ENCODE data around the gene RNH1. TPM values are rescaled to one million over a fixed set of nuclear protein-coding genes. Genes with fewer than 3 reads are reported as not detected.

RNH1 gene
- total RNA-seq, result 100 to 1,000 TPM; 206 to 378 (median 222) TPM

DNA sequence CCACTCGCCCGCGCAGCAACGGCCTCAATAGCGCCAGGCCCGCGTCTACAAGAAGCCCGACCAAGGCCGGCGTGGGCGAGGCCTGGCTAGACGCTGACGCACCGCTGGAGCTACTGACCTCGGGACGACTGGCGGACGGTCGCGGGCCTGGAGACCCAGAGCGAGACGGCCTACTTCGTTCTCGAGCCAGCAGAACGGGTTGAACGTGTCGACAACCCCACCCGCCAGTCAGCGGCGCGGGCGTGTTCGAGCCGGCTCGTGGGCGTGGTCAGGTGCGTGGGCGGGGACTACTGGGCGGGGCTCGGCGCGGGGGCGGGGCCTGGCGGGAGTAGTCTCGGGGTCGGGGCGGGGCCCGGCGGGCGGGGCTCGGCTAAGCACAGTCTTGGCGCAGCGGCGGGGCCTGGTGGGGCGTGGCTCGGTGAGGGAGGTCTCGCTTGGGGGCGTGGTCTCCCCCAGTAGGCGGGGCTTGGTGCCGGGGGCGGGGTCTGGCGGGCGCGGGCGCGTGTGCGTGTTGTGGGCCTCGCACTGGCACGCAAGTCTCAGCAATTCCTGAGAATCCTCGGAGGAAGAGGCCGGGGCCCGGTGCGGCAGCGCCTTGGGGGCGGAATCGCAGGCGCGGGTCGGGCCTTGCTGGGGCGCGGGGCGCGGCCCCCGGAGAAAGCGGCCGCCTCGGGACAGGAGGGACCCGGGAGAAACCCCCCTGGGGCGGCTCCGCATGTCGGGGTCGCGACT is at the start of gene RNH1:
Gene RNH1, minus strand, starts transcription at position 248 of the 732 bp plus-strand sequence. CDS start 5,080 bp downstream, outside the sequence.
- H3K27ac ChIP-seq, result peak within 1 kb of the TSS; percentile 99 to 100 (median 100)
- peak within 1 kb of the TSS; percentile 74 to 88 (median 82) for H3K4me3 ChIP-seq
- peaks cover 42 to 59% (median 43%) of the 10 kb centered on the region in 3 donors for H3K4me1 ChIP-seq
- intact Hi-C loops (cut with DNase I), result loop anchor here (10.0 kb wide), 1 partner anchor 272 kb away; the partner anchor contains the start of genes PSMD13 and SIRT3
- H3K27me3 ChIP-seq, result no peaks in the 10 kb centered on the region
- peak; percentile 86 for DNase-seq
- peaks cover 0 to 46% (median 0%) of the 10 kb centered on the region in 3 donors for H3K36me3 ChIP-seq
- no peaks in the 10 kb centered on the region for H3K9me3 ChIP-seq
- WGBS, 2 donors, result 0% methylated on average over 2 of the region's 93 CpGs; no CpG with 5 or more reads in 1 of the 2 donors
- TF ChIP-seq, protein P1, sequence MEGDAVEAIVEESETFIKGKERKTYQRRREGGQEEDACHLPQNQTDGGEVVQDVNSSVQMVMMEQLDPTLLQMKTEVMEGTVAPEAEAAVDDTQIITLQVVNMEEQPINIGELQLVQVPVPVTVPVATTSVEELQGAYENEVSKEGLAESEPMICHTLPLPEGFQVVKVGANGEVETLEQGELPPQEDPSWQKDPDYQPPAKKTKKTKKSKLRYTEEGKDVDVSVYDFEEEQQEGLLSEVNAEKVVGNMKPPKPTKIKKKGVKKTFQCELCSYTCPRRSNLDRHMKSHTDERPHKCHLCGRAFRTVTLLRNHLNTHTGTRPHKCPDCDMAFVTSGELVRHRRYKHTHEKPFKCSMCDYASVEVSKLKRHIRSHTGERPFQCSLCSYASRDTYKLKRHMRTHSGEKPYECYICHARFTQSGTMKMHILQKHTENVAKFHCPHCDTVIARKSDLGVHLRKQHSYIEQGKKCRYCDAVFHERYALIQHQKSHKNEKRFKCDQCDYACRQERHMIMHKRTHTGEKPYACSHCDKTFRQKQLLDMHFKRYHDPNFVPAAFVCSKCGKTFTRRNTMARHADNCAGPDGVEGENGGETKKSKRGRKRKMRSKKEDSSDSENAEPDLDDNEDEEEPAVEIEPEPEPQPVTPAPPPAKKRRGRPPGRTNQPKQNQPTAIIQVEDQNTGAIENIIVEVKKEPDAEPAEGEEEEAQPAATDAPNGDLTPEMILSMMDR (IDR thresholded peaks at IDR 0.05), result no peak
- TF ChIP-seq POLR2A (IDR thresholded peaks at IDR 0.05), result peak in 2 of 4 donors; percentile 44 to 68

DNA sequence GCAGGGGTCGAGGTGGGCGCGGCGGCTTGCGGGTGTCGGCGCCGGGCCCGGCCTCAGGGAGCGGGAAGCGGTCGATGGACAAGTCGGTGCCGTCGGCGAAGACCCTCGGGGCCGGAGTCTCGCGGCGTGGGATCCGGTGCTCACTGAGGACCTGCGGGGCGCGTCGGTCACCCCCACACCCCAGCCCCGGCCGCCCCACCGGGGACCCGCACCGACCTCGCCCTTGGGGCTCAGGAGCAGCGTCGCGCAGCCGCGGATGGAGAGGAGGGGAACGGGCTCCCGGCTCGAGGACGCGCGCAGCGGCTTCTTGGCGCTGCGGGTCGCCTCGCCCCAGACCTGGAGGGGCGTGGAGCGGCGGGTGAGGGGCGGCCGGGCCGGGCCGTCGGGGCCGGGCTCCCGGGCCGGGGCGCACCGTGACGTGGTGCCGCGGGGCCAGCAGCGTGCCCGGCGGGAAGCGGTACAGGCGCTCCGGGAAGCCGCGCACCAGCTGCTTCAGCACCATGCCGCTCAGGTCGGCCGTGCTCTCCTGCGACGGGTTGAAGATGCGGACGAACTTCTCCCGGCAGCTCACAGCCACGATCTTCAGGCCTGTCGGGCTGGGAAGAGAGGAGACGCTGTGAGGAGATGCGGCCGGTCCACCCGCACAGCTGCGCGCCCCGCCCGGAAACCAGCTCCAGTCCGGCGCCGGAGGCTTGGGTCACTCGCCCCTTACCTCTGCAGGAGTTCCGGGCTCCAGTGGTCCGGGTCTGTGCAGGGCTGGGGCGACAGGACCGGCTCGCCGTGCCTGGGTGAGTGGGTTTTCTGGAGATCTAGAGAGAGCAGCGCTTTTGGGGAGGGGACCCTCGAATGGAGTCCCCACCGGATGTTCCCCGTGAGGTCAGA is 49.0 kb upstream of the RNH1 start:
- Histone ChIP-seq H3K9me3 (no peaks in the 10 kb centered on the region), H3K4me1 (peaks cover 21 to 41% (median 29%) of the 10 kb centered on the region in 3 donors), H3K36me3 (no peaks in the 10 kb centered on the region), H3K27me3 (peaks cover 0 to 85% (median 3%) of the 10 kb centered on the region in 4 donors), H3K4me3 (peak overlapping the region; percentile 27 to 62 (median 44)), H3K27ac (no peak overlapping the region)
- WGBS, 2 donors, result no CpG with 5 or more reads among the region's 104 CpGs
- no peak for DNase-seq
- TF ChIP-seq, protein P1 (IDR thresholded peaks at IDR 0.05), result no peak
- TF ChIP-seq POLR2A (IDR thresholded peaks at IDR 0.05), result no peak
- intact Hi-C loops (cut with DNase I), result loop anchor here (5.0 kb wide), 1 partner anchor 166 kb away; no protein-coding TSS in a partner anchor

DNA sequence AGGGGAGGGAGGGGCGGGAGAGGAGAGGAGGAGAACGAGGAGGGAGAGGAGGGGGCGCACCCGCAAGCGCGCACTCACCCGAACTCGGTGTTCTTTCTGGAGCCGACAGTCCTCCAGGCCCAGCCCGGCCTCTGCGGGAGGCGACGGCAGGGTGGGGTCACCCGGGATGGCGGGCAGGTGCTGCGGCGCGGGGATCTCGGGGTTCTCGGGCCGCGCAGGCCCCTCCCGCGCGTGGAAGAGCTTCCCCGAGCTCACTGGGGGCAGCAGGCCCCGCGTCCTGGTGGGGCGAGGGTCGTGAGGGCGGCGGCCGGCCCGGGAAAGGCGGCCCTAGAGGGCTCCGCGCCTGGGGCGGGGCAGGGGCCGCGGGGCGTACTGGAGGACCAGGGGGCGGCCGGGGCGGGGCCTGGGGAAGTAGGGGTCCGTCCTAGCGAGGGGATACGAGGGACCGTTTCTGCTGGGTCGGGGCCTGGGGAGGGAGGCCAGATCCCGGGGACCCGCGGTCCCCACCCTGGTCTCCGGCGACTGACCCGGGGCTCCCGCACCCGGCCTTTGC is 48.3 kb upstream of the RNH1 start:
- H3K4me1 ChIP-seq, result peaks cover 20 to 37% (median 27%) of the 10 kb centered on the region in 3 donors
- TF ChIP-seq POLR2A (IDR thresholded peaks at IDR 0.05), result no peak
- TF ChIP-seq, protein P1 (IDR thresholded peaks at IDR 0.05), result no peak
- H3K27me3 ChIP-seq, result peaks cover 0 to 92% (median 3%) of the 10 kb centered on the region in 4 donors
- intact Hi-C loops (cut with DNase I), result loop anchor here (5.0 kb wide), 1 partner anchor 167 kb away; no protein-coding TSS in a partner anchor
- H3K27ac ChIP-seq, result peak overlapping the region in 1 of 4 donors; percentile 9
- H3K9me3 ChIP-seq, result no peaks in the 10 kb centered on the region
- DNase-seq, result no peak
- peak overlapping the region; percentile 27 to 62 (median 44) for H3K4me3 ChIP-seq
- H3K36me3 ChIP-seq, result no peaks in the 10 kb centered on the region
- WGBS, 2 donors, result 0% methylated on average over 6 to 7 of the region's 57 CpGs

DNA sequence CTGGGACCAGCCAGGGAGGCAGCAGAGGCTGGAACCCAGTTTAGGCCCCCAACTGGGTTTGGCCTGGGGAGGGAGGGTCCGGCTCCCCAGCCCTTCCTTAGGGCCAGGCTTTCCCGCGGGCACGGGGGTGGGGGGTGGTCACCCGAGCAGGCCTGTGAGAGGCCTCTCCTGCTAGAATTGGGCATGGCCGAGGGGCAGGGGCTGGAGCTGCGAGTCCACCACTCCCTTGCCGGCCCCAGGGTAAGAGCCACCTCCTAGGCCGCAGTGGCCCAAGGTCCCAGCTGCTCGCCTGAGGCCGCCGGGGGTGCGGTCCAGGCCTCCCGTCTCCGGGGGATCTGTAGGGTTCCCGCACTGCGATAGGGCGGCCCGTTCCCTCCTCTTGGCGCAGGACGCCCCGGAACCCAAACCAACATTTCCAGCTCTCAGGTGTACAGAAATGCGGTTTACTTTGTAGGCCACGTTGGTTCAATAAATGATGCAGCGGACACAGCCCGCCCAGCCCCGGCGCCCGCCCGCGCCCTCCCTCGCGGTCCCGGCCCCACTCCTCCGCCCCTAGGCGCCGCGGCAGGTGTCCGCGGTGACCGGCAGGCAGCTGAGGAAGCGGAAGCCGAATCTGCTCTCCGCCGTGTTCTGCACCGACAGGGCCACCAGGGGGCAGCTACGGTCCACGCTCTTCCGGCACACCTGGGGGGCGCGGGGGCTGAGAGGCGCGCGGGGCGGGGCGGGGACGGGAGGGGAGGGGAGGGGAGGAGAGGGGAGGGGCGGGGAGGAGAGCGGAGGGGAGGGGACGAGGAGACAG is 47.6 kb upstream of the RNH1 start:
- intact Hi-C loops (cut with DNase I), result loop anchor here (5.0 kb wide), 1 partner anchor 168 kb away; no protein-coding TSS in a partner anchor
- Histone ChIP-seq H3K27me3 (peaks cover 0 to 93% (median 3%) of the 10 kb centered on the region in 4 donors), H3K27ac (no peak overlapping the region), H3K4me1 (peaks cover 15 to 31% (median 20%) of the 10 kb centered on the region in 3 donors), H3K4me3 (peak overlapping the region; percentile 27 to 62 (median 44)), H3K9me3 (no peaks in the 10 kb centered on the region), H3K36me3 (no peaks in the 10 kb centered on the region)
- WGBS, 2 donors, result 0% methylated on average over 2 of the region's 60 CpGs; no CpG with 5 or more reads in 1 of the 2 donors
- TF ChIP-seq, protein P1 (IDR thresholded peaks at IDR 0.05), result peak; percentile 52 to 71 (median 64)
- TF ChIP-seq POLR2A (IDR thresholded peaks at IDR 0.05), result no peak
- no peak for DNase-seq
